ENCODE data around the gene RGS7BP. TPM values are rescaled to one million over a fixed set of nuclear protein-coding genes. Genes with fewer than 3 reads are reported as not detected.

Gene RGS7BP
- total RNA-seq, 1 experiment from 2014 or later = 0.33 TPM

- no peak overlapping the region for H2BK120ac ChIP-seq (ENCODE audit: low read depth, low read length, poor library complexity, severe bottlenecking)
- H3K4me2 ChIP-seq (ENCODE audit: insufficient read depth, insufficient read length, low read length) = no peak overlapping the region
- Mint-ChIP-seq H3K9me3 (no peaks in the 10 kb centered on the region), H3K27me3 (ENCODE audit: low read depth) (no peaks in the 10 kb centered on the region), H3K27ac (no peak overlapping the region), H3K36me3 (ENCODE audit: insufficient read depth in 1 of 3, low read depth in 3 of 3) (no peaks in the 10 kb centered on the region), H3K4me1 (peaks cover 5 to 9% of the 10 kb centered on the region in 2 experiments), H3K4me3 (no peak overlapping the region)
- DNase-seq = no peak
- no peak overlapping the region for H4K5ac ChIP-seq (ENCODE audit: insufficient read length, low read depth, low read length)
- H4K91ac ChIP-seq (ENCODE audit: insufficient read length, low read depth, low read length) = no peak overlapping the region
- H3K4me1 ChIP-seq (ENCODE audit: insufficient read depth, low read length) = peaks cover 2% of the 10 kb centered on the region
- no peak overlapping the region for H3T11ph ChIP-seq (ENCODE audit: low read length)
- no CpG with 5 or more reads among the region's 3 CpGs for WGBS (ENCODE audit: extremely low coverage, insufficient read length, low lambda C conversion rate)
- H3K27me3 ChIP-seq (ENCODE audit: insufficient read depth, low read length) = no peaks in the 10 kb centered on the region
- no peaks in the 10 kb centered on the region for H3K23me2 ChIP-seq (ENCODE audit: insufficient read length, low read depth, low read length, poor library complexity, severe bottlenecking)
- H3K9ac ChIP-seq (ENCODE audit: extremely low read depth, insufficient read length, low read length) = no peak overlapping the region
- H3K23ac ChIP-seq (ENCODE audit: insufficient read length, low read depth, low read length) = no peak overlapping the region
- no peak overlapping the region for H2BK15ac ChIP-seq (ENCODE audit: low read depth, low read length)
- no peaks in the 10 kb centered on the region for H3K79me1 ChIP-seq (ENCODE audit: insufficient read depth, low read depth, low read length, poor library complexity, severe bottlenecking)
- no peak overlapping the region for H3K18ac ChIP-seq (ENCODE audit: insufficient read length, low read depth, low read length)
- H4K8ac ChIP-seq (replicated peaks; ENCODE audit: insufficient read length, low read depth, low read length) = no peak overlapping the region
- no peak overlapping the region for H2BK12ac ChIP-seq (ENCODE audit: insufficient read length, low read depth, low read length)
- no peak overlapping the region; the same call in 1 of the 2 replicates for H3K14ac ChIP-seq (ENCODE audit: insufficient read depth, low read length)
- no peak overlapping the region for H3K4ac ChIP-seq (ENCODE audit: low read depth, low read length)
- no peak overlapping the region for H2BK5ac ChIP-seq (ENCODE audit: insufficient read length, low read length)
- H3K27ac ChIP-seq (ENCODE audit: insufficient read length, low read depth, low read length) = no peak overlapping the region
- H2AK5ac ChIP-seq (ENCODE audit: insufficient read length, low read length) = no peak overlapping the region
- no peaks in the 10 kb centered on the region for H3K79me2 ChIP-seq (ENCODE audit: insufficient read depth, low read length)
- H4K20me1 ChIP-seq (ENCODE audit: control insufficient read depth, insufficient read depth, insufficient read length) = no peaks in the 10 kb centered on the region
- H3K9me3 ChIP-seq (ENCODE audit: control insufficient read depth, low read depth, low read length) = no peaks in the 10 kb centered on the region
- no peak overlapping the region for H2AFZ ChIP-seq (ENCODE audit: low read length)
- no peak for TF ChIP-seq CTCF (conservative IDR thresholded peaks at IDR 0.05)
- no peak overlapping the region for H2BK20ac ChIP-seq (ENCODE audit: low read depth, low read length, poor library complexity, severe bottlenecking)
- no peak overlapping the region for H3K56ac ChIP-seq (ENCODE audit: insufficient read length, low read depth, low read length)
Measured at GRCh38 chr5:64534033-64534432, 28.2 kb downstream of the RGS7BP start.

Data from H9 (cell line).